T1000 (cell line): ENCODE measurements around the gene MAP3K5.
"Not testable (repeated sequence)": the region's sequence is repeated elsewhere in the genome, so short reads cannot be mapped to it uniquely, and the experiment has no call there.

ENCODE experiments used
- DNase-seq: peaks from one replicate; lab custom pipeline; 2025; ENCODE audit warnings: mixed read lengths; lab: John Stamatoyannopoulos, UW

MAP3K5 gene

DNA sequence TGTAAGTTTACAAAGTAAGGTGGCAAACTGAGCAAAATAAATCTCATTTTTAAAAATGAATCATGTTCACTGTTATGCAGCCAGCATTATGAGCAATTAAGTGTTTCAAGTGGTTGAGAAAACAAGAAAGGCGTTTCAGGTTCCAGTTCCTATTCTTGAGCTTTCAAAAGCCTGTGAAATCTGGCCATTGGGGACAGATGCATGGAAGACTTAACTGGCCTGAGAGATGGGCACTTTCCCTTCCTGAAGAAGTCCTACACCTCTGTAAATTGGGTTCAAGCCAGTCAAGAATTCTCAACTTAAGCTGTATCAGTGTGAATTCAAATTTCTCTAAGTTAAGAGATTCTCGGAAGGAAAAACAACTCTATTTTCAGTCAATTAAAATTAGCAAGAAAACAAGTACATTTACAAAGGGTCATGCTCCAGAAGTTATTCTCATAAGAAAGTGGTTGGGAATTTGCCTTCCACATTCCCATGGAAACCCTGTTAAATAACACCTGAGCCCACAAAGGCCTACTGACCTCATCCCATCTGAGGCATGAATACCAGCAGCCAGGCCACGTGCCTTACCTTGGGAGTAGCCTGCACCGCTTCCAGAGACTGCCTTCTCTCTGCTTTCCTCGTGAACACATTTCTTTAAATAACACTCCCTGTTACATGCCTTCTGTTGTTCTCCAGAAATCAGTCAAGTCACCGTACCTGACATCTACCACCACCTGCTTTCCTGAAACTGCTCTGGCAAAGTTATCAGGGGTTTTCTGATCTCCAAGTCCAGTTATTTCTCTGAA lies 19.4 kb downstream of the MAP3K5 start:
- no peak for DNase-seq

DNA sequence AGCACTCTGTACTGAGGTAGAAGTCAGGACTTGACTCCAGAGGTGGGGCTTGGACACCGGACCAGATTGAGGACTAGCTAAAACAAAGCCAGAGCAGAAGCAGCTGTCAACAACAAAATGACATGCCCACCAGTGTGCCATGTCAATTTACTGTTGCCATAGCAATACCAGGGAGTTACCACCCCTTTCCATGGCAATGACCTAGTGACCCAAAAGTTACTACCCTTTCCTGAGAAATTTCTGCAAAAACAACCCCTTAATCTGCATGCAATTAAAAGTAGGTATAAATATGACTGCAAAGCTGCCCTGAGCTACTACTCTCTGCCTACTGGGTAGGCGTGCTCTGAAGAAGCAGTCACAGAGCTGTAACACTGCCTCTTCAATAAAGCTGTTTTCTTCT lies 21.0 kb downstream of the MAP3K5 start:
- DNase-seq = no peak

DNA sequence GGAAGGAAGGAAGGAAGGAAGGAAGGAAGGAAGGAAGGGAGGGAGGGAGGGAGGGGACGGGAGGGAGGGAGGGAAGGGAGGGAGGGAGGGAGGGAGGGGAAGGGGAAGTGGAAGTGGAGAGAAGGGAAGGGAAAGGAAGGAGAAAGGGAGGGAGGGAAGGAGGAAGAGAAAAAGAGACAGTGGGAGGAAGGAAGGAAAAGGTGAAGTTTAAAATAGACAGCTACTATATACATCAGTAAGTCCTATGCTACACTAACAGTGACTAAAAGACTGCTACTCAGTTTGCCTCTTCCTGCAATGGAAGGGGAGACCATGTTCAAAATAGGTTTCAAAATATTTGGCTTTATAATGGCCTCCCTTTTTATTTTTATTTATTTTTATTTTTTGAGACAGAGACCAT lies 22.5 kb downstream of the MAP3K5 start:
- DNase-seq = no peak

DNA sequence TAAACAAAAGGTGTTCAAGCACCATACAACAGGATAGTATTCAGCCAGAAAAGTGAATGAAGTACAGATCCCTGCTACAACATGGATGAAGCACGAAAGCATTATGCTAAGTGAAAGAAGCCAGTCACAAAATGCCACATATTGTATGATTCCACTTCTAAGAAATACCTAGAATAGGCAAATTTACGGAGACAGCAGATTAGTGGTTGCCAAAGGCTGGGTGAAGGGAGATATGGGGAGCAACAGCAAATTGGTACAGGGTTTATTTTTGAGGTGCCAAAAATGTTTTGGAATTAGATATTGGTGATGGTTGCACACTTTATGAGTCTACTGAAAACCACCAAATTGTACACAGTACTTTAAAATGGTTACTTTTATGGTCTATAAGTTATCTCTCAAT lies 23.2 kb downstream of the MAP3K5 start:
- DNase-seq = no peak

DNA sequence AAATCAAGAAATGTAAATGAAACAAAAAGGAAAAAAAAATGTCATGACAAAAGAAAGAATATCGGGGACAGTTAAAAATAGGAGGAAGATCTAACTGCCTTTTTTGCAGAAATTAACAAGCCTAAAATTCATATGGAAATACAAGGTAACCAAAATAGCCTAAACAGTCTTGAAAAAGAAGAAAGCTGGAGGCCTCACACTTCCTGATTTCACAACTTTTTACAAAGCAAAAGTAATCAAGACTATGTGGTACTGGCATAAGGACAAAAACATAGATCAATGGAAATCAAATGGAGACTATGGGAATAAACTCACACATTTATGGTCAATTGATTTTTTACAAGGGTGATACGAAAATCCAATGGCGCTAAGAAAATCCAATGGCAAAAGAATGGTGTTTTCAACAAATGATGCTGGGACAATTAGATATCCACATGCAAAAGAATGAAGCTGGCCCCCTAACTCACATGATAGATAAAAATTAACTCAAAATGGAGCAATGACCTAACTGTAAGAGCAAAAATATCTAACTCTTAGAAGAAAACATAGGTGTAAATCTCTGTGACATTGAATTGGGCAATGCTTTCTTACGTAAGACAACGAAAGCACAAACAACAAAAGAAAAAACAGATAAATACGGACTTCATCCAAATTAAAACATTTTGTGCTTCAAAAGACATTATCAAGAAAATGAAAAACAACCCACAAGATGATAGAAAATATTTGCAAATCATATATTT lies 24.5 kb downstream of the MAP3K5 start:
- DNase-seq = no peak

DNA sequence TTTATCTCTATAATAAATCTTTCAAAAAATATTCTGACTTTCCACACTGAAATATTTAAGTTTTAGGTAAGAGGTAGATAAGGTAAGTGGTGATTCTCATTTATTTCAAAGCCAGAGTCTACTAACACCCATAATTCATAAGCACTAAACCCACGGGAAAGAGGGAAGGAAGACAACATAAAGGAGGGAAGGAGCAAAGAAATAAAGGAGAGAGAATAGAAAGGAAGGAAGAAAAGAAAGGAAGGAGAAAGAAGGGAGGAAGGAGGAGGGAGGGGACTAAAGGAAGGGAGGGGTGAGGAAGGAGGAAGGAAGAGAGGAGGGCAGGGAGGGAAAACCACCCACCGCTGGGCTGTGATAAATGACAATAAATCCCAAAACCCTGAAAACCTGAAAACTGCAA lies 25.2 kb downstream of the MAP3K5 start:
- DNase-seq = no peak

DNA sequence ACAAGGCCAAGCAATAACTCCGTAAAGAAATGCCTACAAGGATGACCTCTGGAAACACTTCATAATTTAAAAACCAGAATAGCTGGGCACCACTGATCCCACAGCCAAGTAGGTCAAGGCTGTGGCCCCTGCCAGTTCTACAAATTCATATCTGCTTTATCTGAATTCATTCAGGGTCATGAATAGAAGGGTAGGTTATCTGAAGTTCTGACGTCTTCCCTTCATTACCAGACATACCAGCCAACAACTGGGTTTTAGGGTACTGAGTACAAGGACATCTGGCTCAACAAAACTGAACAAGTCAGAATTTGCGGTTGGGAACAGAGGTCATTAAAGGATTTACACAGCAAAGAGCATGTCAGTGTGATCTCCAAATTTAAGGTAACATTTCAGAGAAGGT lies 26.0 kb downstream of the MAP3K5 start:
- no peak for DNase-seq

DNA sequence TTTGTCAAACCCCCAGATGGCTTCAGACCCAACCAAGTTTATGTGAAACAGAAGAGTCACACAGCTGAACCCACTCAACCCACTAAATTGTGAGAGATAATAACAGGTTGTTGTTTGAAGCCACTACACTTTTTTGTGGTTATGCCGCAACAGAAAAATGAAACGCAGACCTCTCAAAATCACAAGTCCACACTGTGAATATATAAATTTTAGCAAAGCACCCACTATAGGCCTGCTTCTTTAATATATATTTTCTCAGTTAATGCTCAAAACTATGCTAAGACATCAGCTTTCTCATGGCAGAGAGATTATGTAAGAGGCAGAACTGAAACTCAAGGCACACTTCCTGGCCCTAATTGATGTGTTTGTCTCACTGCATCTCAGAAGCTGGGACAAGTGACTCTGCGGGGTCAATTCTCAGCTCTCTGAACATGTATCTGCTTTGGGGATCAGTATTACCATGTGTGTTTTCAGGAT lies 27.7 kb downstream of the MAP3K5 start:
- DNase-seq = no peak

DNA sequence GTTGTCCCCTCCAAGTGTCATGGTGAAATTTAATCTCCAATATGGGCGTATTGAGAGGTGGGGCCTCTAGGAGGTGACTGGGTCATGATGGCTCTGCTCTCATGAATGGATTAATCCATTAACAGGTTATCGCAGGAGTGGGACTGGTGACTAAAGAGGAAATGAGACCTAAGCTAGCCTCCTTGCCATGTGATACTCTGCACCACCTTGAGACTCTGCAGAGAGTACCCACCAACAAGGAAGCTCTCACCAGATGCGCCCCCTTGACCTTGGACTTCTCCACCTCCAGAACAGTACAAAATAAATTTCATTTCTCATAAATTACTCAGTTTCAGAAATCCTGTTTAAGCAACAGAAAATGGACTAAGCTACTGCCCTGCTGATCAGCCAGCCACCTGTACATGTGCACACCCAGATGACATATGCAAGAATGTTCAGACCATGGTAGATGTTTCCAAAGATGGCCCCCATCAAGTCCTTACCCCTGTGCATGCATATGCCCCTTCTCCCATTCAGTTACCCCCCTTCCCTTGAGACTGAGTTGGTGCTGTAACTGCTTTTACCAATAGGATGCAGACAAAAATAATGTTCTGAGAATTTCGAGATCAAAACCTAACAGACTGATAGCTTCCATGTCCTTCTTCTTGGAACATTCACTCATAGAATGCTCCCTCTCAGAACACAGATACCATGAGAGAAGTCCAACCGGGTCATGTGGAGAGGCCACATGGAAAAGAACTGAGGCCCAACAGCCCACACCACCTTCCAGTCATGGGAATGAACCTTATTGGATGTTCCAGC lies 28.4 kb downstream of the MAP3K5 start:
- no peak for DNase-seq

DNA sequence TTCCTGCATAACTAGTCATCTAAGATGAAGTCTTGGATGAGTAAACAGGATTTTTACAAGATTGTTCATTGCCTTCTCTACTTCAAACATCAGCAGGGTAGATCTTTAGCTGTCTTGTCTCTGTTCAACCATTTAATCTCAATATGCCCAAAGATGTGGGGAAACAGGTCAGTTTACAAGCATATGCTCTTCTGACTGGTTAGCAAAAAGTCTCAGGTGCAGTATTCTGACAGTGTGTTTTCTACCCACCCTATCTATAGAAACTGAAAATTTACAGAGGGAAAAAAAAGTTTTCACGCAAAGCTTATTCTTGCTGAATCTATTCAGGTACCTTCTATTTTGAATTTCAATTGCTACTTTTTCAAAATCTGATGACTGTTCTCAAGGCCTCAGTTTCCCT lies 29.0 kb downstream of the MAP3K5 start:
- no peak for DNase-seq

DNA sequence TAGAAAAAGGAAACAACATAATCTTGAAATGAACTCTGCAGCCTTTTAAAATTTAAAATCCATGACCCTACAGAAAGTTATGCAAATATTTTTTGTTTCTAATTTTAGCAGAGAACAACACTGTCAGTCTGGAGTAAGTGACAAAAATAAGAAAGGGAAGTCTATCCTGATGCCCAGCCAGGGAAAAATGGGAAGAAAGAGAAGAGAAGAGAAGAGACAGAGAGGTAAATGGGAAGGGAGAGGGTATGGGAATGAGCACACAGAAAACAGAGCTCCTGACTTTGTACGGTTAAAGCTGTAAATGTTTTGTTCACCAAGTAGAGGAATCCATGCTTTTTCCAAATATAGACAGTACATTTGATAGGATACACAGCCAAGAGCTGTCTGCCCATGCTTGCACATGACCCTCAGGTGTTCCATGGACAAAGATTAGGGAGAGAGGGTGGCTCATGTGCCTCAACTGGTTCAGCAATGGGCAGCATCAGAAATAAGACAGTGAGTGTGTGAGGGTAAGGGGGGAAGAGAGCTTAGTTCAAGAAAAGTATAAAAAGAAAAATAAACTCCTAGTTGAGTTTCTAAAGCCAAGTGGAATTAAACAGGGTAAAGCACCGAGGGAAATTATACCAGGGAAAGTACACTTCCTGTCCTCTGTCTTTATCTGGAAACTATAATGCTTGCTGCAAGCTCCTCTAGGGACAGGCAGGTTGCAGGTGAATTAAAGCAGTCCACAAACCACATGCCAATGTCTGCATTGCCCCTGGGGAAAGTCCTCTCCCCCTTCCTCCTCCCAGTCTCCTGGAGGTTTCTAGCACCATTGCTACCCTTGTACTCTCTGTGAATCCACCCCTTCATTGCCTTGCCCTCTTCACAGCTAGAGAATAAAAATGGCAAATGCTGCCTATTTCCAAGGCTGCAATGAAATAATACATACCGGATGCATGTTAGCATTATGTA lies 30.0 kb downstream of the MAP3K5 start:
- no peak for DNase-seq

DNA sequence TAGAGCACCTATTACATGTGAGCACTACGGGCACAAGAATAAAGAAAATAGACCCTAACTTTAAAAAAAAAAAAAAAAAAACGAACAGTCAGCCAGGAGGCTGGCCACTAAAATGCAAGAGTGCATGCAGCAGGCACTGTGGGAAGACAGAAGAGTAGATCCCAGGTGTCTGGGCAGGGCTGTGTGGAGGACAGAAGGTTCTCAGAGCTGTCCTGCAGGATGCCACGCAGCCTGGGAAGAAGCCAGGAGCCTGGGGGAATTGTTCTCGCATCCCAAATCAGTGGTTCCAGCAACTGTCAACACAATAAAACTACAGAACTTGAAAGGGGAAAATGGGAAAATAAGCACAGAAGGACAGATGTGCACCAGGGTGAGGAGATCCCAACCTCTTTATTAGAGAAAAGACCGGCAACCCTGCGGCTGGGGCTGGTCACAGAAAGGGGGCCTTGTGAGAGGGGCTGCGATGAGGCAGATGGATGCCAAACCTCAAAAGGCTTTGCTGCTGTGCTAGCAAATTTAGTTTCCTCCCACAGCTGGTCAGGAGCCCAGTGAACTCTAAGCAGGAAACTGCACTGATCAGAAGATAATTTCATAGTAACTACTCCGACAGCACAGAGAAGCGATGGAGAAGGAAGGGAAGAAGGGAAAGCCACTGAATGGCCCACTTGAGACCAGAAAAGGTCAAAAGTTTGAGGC lies 30.9 kb downstream of the MAP3K5 start:
- DNase-seq = no peak

DNA sequence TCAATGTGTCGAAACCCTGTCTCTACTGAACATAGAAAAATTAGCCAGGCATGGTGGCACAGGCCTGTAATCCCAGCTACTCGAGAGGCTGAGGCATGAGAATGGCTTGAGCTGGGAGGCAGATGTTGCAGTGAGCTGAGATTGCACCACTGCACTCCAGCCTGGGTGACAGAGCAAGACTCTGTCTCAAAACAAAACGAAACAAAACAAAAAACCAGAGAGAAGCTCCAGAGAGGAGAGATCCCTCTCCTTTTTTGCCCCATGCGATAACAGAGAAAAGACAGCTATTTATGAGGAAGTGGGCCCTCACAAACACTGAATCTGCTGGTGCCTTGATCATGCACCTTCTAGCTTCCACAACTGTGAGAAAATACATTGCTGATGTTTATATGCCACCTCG lies 31.5 kb downstream of the MAP3K5 start:
- DNase-seq = not testable (repeated sequence)

DNA sequence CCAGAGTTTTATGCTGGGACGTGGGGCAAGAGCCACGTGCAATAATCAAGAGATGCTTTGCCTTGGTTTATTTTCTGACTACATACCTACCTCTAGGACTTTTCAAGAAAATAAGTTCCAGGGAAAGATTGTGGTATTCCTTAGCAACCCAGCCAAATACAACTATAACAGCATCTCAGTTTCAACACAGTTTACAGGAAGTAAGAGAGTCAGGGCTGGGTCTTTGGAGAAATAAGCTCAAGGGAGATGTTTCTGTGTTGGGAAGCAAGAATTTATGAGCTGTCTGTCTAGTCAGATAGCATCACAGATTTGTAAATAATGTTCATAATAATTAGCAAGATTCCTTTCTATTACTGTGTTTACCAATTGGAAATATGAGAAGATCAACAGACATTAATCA lies 35.1 kb downstream of the MAP3K5 start:
- DNase-seq = no peak

DNA sequence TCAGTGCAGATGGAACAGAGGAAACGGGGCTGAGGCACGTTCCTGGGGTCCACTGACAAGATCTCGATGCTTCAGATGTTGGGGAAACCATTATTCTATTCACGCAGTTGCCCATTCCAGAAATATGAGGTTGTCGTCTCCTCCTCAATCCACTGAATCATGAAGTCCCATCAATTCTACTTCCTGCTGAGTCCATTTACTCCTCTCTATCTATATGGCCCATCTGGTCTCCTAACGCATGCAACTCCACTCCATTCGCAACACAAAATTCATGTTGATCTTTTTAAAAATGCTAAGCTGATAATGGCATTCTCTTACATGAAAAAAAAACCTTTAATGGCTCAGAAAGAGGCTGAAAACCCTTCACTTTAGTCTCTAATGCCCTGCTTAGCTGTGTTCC lies 37.5 kb downstream of the MAP3K5 start:
- DNase-seq = no peak

DNA sequence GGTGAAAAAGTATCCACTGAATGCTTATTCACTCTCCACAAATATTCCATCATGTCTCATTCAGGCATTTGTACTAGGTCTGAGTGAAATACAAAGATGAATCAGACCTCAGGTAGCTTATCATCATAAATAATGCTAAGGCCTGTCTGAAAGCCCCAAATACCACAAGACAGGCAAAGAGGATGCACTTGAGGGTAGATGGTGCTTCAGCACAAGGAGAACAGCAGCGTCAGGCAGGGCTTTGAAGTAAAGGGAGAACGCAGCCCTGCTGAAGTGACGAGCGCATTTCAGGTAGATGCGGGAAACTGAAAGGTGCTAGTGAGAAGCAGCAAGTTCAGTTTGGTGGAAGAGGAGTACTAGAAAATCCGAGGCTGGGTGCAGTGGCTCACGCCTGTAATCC lies 38.7 kb downstream of the MAP3K5 start:
- no peak for DNase-seq

DNA sequence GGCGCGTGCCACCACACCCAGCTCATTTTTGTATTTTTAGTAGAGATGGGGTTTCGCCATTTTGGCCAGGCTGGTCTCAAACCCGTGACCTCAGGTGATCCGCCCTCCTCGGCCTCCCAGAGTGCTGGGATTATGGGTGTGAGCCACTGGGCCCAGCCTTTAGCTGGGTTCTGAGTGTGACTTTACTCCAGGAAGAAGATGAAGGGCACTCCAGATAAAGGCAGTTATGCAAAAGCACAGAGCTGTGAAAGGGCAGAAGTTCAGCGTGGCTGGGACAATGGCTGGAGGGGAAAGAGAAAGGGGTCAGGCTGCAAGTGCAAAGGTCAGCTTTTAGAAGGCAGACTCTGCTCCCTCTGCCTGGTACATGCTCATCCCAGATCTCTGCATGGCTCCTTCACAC lies 39.7 kb downstream of the MAP3K5 start:
- DNase-seq = no peak

DNA sequence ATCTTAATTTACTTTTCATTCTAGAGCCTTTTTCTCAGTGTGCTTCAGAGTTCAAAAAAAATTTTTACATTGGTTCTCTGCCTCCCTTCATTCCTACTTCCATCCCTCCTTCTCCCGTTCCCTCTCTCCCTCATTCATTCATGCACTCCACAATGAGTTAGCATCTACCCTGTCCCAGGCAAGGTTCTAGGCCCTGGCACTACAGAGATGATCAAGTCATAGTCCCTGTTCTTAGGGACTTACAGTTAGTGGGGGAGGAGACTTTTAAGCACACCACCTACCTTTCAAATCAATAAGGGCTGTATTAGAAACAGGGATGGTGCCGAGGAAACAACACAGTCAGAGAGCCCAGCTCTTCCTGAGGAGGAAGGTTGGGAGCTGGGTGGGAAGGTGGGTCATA lies 40.3 kb downstream of the MAP3K5 start:
- no peak for DNase-seq

DNA sequence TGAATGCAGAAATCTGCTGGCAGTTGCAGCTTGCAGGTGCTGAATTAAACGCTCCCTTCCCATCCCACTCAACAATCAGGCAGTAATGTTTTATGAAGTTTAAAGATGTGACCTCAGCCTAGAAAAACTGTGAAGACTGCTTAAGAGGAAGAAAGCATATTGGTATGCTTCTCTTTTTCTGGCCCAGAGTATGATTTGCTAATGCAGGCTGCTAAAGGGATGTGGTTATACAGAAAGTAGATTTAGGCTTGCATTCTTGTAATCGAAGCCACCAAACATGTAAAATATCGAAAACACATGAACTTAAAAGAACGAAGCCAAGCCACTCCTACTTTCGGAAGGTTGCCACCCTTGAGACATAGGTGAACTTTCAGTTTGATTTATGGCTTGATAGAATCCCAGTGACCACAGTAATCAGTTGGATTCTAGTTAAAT lies 40.7 kb downstream of the MAP3K5 start:
- no peak for DNase-seq

DNA sequence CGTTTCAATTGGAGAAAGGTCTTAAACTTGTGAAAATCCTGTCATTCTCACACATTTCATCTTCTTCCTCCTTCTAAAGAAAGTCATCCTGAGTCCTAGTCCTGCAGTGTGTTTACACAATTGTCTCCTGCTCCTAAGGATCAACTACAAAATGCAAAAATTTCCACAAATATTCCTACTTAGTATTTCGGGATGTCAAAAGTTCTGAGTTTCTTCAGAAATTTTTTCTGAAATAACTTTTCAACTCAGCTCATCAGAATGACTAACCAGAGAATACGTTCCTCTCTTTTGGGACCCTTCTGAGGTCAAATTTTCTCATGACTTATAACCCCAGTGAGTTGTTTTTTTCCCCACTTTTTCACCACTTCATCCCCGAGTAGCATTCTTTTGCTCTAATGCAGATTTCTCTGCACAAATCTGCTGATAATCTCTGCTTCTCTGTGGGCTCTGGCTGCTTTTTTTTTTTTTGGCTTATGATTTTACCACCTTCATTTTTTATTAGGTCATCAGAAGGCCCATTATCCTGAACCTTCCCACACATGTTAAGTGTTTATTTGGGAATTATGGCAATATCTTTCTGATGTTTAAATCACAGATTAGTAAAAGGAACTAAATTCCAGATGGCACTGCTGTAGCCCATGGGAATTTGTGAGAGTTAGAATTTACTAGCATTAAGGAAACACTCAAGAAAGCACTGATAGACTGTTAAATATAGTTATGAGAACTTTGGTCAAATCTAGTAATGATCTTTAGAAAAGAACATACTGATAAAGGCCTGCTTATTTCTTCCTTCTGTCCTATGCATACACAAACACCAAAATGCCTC lies 41.4 kb downstream of the MAP3K5 start:
- DNase-seq = no peak
